GM12892 (cell line): ENCODE measurements around the gene GBX1.

ENCODE experiments used
- DNase-seq: peaks from one replicate; pipeline ENCODE4 v3.0.0; 2011; ENCODE audit not compliant: insufficient read length
- FAIRE-seq: peaks from 2 replicates; lab custom pipeline; 2011; peaks lifted over from hg19 to GRCh38; lab: Jason Lieb, UNC
- POLR2A ChIP-seq: IDR thresholded peaks from 2 replicates; pipeline ENCODE4 v1.6.1; 2011; ENCODE audit warnings: low read depth, low read length, control low read depth
- POLR2AphosphoS5 ChIP-seq: IDR thresholded peaks from 2 replicates; pipeline ENCODE4 v1.6.1; 2011; ENCODE audit warnings: low read depth, low read length, control low read depth
- TAF1 ChIP-seq: IDR thresholded peaks from 2 replicates; pipeline ENCODE4 v1.6.1; 2011; ENCODE audit warnings: low read depth, mild to moderate bottlenecking, control low read depth, low read length, borderline replicate concordance

Gene GBX1

GRCh38 chr7:151143261-151144015, 24.1 kb downstream of the GBX1 start:
- no peak for TF ChIP-seq POLR2AphosphoS5
- TF ChIP-seq POLR2A, result no peak
- TF ChIP-seq TAF1, result no peak
- DNase-seq (no peak), FAIRE-seq (no peak)

GRCh38 chr7:151142686-151143040, 24.8 kb downstream of the GBX1 start:
- FAIRE-seq (no peak), DNase-seq (no peak)
- TF ChIP-seq POLR2A (no peak), TAF1 (no peak)

GRCh38 chr7:151141855-151142685, 25.4 kb downstream of the GBX1 start:
- TF ChIP-seq TAF1 (no peak), POLR2AphosphoS5 (no peak), POLR2A (no peak)
- FAIRE-seq (no peak), DNase-seq (no peak)

DNA sequence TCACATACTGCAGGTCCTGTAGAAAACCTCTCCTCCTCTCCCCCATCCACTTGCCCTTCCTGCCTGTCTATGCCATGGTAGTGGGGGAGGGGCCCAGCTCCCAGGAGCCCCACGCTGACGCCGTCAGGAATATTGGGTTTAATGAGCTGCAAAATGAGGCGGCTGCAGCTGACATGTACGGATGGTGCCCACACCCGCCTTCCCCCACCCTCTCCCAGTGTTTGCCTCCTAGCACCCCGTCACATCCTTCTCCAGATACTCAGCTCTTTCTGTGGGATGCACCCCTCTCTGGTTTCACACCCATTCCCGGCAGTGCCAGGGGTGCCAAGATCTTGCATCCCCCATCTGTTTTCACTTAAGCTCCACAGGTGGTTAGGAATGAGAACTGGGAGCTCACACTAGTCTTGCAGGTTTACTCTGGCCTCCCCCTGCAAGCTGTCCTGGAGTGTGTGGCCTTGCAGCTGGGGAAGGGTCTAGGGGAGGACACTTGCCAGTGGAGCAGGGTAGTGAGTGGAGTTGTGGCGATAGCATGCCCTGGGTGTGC, 26.1 kb downstream of the GBX1 start:
- TF ChIP-seq POLR2AphosphoS5 (no peak), POLR2A (no peak), TAF1 (no peak)
- DNase-seq (no peak), FAIRE-seq (no peak)

- no peak for DNase-seq
- TF ChIP-seq TAF1 (no peak), POLR2AphosphoS5 (no peak)
- no peak for FAIRE-seq
Observed at GRCh38 chr7:151140826-151141225, 26.7 kb downstream of the GBX1 start.

DNA sequence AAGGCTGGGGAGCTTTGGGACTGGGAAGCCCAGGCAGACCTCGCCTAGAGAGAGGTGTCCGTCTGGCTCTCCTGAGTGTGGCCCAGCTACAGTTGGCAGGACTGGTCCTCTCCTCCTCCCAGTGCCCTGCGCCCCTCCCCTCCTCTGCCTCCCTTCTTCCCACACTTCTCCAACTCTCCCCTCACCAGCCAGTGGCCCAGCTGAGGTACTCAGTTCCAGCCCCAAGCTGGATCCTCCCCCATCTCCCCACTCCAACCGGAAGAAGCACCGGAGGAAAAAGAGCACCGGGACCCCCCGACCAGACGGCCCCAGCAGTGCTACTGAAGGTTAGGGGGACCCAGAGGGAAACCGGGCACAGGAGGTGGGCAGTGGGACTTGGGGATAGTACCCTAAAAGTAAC, 27.7 kb downstream of the GBX1 start:
- DNase-seq, result no peak
- no peak for TF ChIP-seq TAF1
- no peak for TF ChIP-seq POLR2A
- no peak for TF ChIP-seq POLR2AphosphoS5
- FAIRE-seq, result no peak

DNA sequence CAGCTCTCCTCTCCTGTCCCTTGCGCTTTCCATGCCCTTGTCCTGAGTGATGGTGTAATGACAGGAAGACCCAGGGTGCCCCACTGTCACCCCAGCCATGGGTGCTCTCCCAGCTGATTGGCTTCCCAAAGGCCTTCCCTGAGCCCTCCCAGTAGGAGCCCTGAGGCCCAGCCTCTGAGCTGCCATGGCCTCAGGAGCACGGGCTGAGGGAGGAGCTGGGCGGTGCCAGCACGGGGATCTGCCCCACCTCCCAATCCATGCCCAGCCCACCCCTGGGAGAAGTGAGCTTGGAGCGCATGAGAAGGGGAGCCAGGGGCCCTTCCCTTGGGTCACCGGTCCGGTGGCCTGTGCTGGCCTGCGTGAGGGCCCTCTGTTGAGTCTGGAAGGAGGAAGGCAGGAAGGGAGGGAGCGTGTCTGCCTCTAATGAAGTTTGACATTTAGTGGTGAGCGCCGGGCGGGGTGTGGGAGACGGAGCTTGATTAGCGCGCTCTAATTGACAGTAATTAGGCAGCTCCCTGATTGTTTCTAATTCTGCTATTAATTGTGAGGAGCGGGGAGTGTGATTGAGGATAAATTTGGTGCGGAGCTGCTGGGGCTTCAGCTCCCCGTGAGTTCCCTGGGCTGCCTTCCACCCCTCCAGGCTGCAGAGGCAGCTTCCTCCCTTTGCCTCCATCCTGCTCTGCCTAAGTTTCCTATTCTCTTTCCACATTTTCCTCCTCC, 28.3 kb downstream of the GBX1 start:
- no peak for TF ChIP-seq TAF1
- TF ChIP-seq POLR2A, result no peak
- TF ChIP-seq POLR2AphosphoS5, result no peak
- FAIRE-seq (no peak), DNase-seq (peak; percentile 19)

DNA sequence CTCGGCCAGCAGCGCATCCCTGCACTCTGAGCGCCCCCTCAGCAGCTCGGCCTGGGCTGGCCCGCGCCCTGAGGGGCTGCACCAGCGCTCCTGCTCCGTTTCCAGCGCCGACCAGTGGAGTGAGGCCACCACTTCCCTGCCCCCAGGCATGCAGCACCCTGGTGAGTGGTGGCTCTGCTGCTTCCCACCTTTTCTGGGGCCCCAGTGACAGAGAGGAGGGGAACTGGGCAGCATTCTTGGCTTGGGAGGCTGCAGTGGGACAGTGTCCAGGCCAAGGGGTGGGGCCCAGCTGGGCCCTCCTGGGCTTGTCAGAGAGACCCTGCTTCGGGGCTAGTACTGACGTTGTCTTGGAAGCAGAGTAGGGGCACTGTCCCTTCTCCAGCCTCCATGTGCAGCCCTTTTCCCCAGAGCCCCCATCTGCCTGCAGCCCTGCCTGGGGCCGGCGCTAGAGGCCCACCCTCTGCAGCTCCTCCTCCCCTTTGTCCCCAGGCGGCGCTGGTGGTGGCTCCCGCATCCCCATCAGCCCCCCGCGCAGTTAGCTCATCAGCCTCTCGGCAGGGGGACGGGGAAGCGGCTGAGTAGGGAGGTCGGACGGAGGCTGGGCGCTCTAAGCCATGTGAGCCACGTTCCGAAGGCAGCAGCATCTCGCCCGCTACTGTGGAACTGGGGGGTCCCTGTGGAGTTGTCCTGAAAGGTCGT, 29.2 kb downstream of the GBX1 start:
- no peak for TF ChIP-seq POLR2A
- TF ChIP-seq TAF1, result no peak
- no peak for TF ChIP-seq POLR2AphosphoS5
- peak; percentile 16 for DNase-seq

GRCh38 chr7:151137791-151138152, 29.7 kb downstream of the GBX1 start:
- DNase-seq (peak; percentile 10), FAIRE-seq (no peak)
- no peak for TF ChIP-seq POLR2A

More for the DNA sequence above, 29.2 kb downstream of the GBX1 start:
- no peak for FAIRE-seq

- TF ChIP-seq POLR2AphosphoS5, result no peak
- no peak for TF ChIP-seq TAF1
- no peak for TF ChIP-seq POLR2A
- peak; percentile 17 for DNase-seq
- no peak for FAIRE-seq
Observed at GRCh38 chr7:151137076-151137675, 30.3 kb downstream of the GBX1 start.
